Neutrophil (primary cell): ENCODE data around the gene ABCB6.

Experiments used
- H3K27ac ChIP-seq: fragments of 200-600 bp; sonication (generic); 2 replicates; pipeline ENCODE4 v1.5.1; 2016; ENCODE audit warnings: mild to moderate bottlenecking, moderate library complexity
- H3K27me3 ChIP-seq: fragments of 200-600 bp; sonication (generic); 2 replicates; pipeline ENCODE4 v1.6.0; 2016; ENCODE audit warnings: mild to moderate bottlenecking
- H3K36me3 ChIP-seq: fragments of 200-600 bp; sonication (generic); 2 replicates; pipeline ENCODE4 v1.5.1; 2017
- H3K4me1 ChIP-seq, 2 experiments: fragments of 200-600 bp in 1 of 2; sonication (generic) in 1 of 2; 1 replicate in 1 of 2; 2 replicates in 1 of 2; pipeline versions ENCODE4 v1.5.1 to v1.6.1; 2013 to 2016; ENCODE audit warnings: low read depth in 1 of 2, low read length in 1 of 2, mild to moderate bottlenecking in 1 of 2, moderate library complexity in 1 of 2; ENCODE audit not compliant: control insufficient read depth in 1 of 2, insufficient read depth in 1 of 2
- H3K4me3 ChIP-seq, 2 experiments: fragments of 200-600 bp in 1 of 2; sonication (generic) in 1 of 2; 1 replicate in 1 of 2; 2 replicates in 1 of 2; pipeline ENCODE4 v1.5.1; 2013 to 2016; ENCODE audit warnings: low read depth in 1 of 2, low read length in 1 of 2, mild to moderate bottlenecking in 1 of 2, moderate library complexity in 1 of 2
- H3K9me3 ChIP-seq: fragments of 200-600 bp; sonication (generic); 2 replicates; pipeline ENCODE4 v1.5.1; 2016
- CTCF ChIP-seq: fragments of 200-600 bp; sonication (generic); IDR thresholded peaks from 2 replicates; pipeline ENCODE4 v1.5.1; 2016; ENCODE audit warnings: antibody characterized with exemption

ABCB6 gene

GRCh38 chr2:219218217-219218731 lies 484 bp downstream of the ABCB6 start:
- no peak for TF ChIP-seq CTCF
- Histone ChIP-seq H3K4me1 (peaks cover 44 to 46% of the 10 kb centered on the region in 2 experiments), H3K27me3 (peaks cover 29% of the 10 kb centered on the region), H3K27ac (peak overlapping the region; percentile 69), H3K4me3 (peak overlapping the region; percentile 84 to 89), H3K36me3 (peaks cover 58% of the 10 kb centered on the region), H3K9me3 (no peaks in the 10 kb centered on the region)

DNA sequence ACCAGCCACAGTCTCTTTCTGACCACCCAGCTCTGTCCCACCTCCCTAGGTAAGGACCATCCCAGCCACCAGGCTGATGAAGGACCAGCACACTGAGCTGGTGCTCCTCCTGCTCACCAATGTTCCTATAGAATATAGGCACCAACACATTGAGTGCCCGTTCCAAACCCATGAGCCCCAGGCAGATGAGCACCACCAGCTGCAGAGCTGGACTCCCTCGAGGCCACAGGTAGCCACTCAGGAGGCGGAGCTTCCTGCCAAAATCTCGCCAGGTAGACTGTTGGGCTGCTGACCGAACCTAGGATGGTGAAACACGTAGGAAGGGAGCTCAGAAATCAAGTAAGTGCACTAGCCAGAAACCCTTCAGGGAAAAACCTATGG lies 2.2 kb downstream of the ABCB6 start:
- Histone ChIP-seq H3K4me1 (peaks cover 45 to 50% of the 10 kb centered on the region in 2 experiments), H3K27ac (no peak overlapping the region), H3K9me3 (no peaks in the 10 kb centered on the region), H3K36me3 (peaks cover 50% of the 10 kb centered on the region), H3K27me3 (peaks cover 29% of the 10 kb centered on the region), H3K4me3 (no peak overlapping the region)
- TF ChIP-seq CTCF: no peak

DNA sequence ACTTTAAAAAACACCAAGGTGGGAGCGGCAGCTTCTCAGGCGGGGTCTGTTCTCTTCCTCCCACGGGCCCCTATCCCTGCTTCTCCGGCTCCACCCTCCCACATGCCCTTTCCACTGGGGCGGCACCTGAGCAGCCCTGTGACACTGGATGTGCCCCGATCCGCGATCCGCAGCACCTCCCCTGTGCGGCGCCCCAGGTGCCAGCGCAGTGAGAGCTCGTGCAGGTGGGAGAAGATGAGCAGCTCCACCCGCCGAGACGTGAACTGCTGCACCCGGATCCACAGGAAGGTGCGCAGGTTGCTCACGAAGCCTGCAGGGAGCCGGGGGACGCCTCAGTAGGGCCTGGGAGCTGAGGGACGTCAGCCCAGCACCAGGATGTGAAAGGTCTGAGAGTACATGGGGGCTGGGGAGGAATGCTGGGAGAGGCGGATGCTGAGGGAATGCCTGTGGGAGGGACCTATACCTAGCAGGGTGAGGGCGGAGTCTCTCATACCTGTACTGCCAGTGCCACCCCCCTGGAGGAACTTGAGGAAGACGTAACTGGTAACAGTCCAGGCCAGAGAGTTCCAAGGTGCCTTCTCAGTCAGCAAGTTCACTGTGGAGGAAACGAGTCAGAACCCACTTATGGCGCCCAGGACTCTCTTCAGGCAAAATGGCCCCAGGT lies 2.8 kb downstream of the ABCB6 start:
- peaks cover 44% of the 10 kb centered on the region for H3K36me3 ChIP-seq
- peaks cover 29% of the 10 kb centered on the region for H3K27me3 ChIP-seq
- H3K9me3 ChIP-seq: no peaks in the 10 kb centered on the region
- no peak overlapping the region for H3K4me3 ChIP-seq
- H3K27ac ChIP-seq: no peak overlapping the region
- H3K4me1 ChIP-seq: peaks cover 45 to 52% of the 10 kb centered on the region in 2 experiments
- TF ChIP-seq CTCF: no peak

- Histone ChIP-seq H3K36me3 (peaks cover 39% of the 10 kb centered on the region), H3K4me3 (no peak overlapping the region), H3K9me3 (no peaks in the 10 kb centered on the region), H3K4me1 (peaks cover 45 to 54% of the 10 kb centered on the region in 2 experiments), H3K27me3 (peaks cover 21% of the 10 kb centered on the region), H3K27ac (no peak overlapping the region)
- no peak for TF ChIP-seq CTCF
These were observed 4.0 kb downstream of the ABCB6 start for GRCh38 chr2:219214786-219215185.

- H3K27me3 ChIP-seq: peaks cover 15% of the 10 kb centered on the region
- no peak overlapping the region for H3K27ac ChIP-seq
- H3K9me3 ChIP-seq: no peaks in the 10 kb centered on the region
- no peak for TF ChIP-seq CTCF
- peaks cover 38% of the 10 kb centered on the region for H3K36me3 ChIP-seq
- H3K4me3 ChIP-seq: no peak overlapping the region
- peaks cover 45 to 54% of the 10 kb centered on the region in 2 experiments for H3K4me1 ChIP-seq
These were observed 4.6 kb downstream of the ABCB6 start for GRCh38 chr2:219214141-219214540.
